Measurements from ENCODE around the gene MROH2A. TPM values are rescaled to one million over a fixed set of nuclear protein-coding genes. Genes with fewer than 3 reads are reported as not detected.

The MROH2A gene
- total RNA-seq, 1 experiment from 2014 or later: not detected

DNA sequence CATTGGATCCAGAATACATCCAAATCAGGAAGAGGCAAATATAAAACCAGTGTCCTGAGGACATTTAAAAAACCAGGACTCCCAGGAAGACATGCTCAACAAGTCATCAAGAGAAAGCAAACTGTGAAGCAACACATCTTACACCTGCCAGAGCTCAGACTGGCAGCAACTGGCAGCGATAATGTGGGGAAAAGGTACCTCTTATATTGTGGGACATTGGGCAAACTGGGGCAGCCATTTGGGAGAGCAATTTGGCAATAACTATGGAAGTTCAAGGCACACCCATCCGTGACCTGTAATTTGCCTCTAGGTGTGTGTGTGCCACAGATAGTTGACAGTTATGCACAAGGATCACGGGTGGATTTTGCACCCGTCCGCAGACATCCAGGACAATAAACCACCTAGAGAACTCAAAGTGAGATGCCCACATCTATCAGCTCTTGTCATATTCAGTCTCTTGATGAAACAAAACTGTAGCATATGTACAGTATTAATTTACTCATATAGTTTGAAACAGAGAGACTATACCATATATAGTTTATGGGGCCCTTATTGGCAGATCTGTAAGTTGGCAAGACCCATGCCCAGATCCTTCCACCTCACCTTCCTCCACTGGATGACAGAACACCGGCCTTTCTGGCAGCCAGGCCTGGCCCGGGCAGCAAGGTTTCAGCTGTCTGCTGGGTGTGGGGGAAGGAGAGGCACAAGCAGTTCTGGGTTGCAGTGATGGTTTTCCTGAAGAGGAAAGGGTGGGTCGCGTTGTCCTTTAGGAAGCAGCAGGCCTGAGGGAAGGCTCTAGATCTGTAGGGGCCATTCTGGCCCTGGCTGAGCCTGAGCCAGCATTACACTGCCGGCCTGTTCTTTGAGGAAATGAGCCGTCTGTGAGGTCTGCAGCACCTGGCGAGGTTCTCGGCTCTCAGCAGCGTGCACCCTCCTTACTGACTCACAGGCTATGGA lies 57.4 kb downstream of the MROH2A start:
- no peak for DNase-seq (ENCODE audit: low read depth)

DNA sequence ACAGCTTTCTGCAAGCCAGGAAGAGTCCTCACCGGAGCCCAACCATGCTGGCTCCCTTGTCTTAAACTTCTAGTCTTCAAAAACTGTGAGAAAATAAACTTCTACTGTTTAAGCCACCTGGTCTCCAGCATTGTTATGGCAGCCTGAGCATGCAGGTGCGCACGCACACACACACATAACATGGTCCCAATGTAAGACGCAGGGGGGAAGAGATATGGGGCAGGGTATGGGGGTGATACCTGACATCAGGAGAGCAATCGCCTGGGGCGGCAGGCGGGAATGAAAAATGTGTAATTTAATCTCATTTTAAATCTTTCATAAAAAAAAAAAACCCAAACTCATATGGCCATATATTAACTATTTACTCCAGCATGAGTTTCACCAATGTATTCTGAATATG lies 58.2 kb downstream of the MROH2A start:
- no peak for DNase-seq (ENCODE audit: low read depth)

DNA sequence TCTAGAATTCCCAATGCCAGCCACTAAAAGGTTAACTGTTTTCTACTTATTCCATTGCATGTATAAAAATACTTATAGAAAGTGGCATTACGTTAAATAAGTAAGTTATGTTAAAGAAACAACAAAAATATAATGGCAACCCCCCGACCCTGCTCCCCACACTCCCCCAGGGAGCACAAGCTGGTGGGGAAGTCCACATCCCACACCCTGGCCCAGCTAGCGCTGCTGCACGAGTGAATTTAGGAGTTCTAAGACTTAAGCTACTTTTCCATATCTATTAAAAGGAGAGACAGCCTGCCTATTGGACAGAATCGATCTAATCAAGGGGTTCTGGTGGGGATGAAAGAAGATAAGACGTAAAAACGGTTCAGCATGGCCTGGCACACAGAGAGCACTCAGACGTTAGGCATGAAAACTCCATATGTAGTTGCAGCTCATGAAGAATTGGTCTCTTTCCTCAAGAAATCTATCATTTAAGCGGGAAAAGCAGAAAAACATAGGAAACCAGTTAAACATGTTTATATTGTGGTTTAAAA lies 59.6 kb downstream of the MROH2A start:
- DNase-seq (ENCODE audit: low read depth): no peak

DNA sequence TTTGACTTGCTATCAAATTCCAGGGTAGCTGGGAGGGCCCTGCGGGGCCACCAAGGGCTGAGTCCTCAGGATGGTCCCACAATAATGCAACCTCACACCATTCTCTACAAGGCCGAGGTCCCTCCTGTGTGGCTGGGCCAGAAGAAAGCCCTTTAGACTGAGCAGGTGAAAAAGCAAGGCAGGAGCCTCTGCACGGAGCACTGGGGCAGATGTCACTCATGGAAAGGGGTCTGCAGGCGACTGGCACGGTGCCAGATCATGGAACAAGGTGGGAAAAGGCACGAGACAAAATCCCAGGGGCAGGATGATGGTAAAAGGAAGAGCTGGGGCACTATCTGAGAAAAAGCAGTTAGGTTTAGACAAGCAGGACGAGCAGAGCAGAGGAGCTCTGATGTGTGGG lies 60.1 kb downstream of the MROH2A start:
- no peak for DNase-seq (ENCODE audit: low read depth)

DNA sequence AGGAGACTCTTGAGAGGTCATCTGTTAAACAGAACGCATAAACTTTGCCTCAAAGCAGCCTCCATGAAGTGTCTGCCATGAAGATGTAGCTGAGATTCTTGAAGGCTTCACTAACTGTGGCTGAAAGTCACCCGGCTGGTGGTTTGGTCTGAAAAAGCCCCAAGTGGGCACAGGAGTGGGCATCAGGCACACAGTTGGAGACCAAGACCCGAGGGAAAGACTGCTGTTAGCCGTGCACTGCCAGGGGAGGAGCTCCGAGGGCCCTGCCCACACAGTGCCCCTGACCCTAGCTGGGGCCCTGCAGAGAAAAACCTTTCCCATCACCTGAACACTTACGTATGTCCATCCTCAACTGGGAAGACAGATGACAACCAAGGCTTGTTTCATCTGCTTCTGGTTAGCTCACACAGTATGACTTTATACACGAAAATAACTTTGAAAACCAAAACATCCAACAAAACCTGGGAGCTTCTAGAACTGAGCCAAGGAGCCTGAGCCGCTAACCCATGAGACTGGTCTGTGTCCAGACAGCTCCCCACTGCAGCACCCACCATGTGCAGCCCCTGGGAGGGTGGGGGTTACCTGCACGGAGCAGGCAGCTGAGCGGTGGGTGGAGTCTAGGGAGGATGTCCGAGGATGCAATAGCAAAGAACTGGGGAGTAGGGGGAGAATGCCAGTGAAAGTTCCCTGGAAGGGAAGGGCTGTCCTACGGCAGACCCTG lies 60.8 kb downstream of the MROH2A start:
- DNase-seq (ENCODE audit: low read depth): no peak

DNA sequence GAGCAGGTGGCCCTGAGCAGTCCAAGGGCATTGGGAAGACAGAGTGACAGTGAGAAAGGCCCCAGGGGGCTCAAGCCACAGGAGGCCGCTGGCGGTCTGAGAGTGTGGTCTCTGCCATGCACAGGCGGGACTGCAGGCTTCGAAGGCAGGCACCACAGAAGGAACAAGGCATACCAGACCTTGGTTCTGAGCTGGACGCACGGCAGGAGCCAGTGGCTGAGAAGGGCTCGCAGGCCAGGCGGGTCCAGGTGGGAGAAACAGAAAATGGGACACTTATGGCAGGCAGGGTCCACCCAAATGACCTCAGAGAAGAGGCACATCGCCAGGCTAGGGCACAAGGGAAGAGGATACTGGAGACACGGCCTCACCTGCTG lies 61.3 kb downstream of the MROH2A start:
- no peak for DNase-seq (ENCODE audit: low read depth)

DNA sequence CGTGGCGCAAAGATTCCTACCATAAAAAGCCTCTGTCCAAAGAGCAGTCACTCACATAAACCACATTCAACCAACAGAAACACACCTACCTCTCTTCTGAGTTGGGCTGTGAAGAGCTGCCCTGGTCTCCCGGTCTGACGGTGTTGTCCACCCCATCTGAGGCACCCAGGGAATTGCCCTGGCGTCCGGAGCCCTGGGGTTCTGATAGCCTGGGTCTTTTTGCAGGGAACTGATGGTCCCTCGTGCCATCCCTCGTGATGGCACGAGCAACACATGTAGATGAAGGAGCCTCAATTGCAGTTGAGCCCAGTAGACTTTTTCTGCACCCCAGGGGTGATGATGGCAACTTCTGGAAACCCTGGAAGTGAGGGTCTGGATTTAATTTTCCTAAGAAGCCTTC lies 62.4 kb downstream of the MROH2A start:
- no peak for DNase-seq (ENCODE audit: low read depth)

DNA sequence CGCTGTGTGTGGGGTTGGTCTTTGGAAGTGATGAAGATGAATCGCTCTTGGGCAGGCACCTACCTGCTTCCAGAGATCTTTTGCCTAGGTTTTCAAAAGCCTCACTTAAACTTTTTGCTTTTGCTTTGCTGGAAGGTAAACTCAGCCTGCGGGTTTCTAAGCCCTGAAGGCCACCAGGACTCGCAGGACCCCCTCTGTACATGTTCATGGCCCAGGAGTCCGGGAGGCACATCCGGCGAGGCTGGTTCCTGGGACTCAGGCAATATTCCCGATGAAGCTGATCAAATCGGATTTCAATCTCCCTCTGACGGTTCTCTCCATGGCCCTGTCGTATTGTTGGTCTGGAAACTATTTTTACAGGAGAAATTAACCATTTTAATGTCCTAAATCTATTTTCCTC lies 63.1 kb downstream of the MROH2A start:
- DNase-seq (ENCODE audit: low read depth): no peak

DNA sequence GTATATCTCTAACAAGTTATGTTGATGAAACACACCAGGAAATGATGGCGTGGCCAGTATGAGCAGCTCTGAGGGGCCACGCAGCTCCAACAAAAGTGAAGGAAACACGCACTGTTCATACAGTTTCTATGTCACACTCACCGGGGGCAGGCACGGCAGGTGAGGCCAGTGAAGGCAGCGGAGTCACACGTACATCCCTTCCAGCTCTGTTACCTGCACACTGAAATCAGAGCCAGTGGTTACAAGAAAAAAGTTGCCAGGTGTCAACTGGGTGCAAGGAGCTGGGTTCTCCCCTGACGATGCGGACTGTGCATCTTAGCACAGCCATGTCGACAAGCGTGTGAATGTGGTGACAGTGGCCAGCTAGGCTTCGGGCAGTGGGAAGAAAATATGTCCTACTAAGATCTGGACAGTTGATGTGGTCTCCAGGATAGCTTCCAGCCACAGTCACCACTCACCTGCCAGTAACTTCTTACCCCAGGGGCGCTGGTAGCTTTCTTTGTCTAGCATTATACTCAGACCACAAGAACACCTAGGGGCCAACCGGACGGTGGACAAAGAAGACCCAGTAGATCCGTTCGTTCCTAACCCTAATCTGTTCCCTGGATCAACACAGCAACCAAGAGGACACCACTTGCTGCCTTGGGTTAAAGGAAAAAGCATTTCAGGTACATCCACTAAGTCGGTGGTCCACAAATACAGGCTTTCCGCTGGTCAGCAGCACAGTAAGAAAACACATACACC lies 66.1 kb downstream of the MROH2A start:
- DNase-seq (ENCODE audit: low read depth): no peak

DNA sequence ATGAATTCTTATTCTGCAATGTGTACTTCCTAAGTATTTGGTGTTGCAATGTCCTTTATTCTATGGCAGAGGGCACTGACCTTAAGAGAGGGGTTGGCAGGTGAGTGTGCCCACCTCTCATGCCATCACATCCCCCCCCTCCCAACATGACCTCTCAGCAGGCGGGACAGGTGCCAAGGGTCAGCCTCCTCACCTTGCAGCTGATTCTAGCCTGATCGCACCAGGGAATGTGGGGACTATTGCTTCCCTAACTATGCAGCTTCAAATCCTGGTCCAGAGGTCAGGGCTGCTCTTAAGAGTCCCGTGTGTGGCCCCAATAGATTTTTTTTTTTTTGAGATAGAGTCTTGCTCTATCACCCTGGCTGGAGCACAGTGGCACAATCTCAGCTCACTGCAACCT lies 66.7 kb downstream of the MROH2A start:
- no peak for DNase-seq (ENCODE audit: low read depth)

DNA sequence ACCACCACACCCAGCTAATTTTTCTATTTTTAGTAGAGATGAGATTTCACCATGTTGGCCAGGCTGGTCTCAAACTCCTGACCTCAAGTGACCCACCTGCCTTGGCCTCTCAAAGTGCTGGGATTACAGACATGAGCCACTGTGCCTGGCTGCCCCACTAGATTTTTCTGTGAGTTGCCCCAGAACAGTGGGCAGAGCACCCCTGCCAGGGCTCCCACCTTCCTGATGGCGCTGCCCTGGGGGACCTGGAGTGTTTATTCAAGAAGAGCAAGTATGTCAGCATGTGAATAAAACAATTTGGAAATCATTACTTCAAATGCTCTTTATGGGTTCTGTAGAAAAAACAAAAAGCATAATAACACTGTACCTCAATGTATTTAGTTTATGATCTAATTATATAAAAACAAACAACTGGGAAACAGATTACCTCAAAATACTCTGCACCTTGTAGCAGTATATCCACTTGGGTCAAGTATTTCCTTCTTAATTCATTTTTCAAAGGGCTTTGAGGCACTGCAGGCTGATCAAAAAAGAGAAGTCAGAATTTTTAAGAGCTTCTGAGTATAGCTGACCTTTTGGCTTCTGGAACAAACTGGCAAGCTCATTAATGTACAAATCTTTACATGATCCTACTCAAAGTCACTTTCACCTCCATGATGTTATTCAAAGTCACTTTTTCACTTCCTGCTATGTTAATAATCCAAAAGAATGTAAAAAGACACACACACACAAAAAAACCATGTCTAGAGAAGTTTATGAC lies 67.4 kb downstream of the MROH2A start:
- DNase-seq (ENCODE audit: low read depth): no peak

DNA sequence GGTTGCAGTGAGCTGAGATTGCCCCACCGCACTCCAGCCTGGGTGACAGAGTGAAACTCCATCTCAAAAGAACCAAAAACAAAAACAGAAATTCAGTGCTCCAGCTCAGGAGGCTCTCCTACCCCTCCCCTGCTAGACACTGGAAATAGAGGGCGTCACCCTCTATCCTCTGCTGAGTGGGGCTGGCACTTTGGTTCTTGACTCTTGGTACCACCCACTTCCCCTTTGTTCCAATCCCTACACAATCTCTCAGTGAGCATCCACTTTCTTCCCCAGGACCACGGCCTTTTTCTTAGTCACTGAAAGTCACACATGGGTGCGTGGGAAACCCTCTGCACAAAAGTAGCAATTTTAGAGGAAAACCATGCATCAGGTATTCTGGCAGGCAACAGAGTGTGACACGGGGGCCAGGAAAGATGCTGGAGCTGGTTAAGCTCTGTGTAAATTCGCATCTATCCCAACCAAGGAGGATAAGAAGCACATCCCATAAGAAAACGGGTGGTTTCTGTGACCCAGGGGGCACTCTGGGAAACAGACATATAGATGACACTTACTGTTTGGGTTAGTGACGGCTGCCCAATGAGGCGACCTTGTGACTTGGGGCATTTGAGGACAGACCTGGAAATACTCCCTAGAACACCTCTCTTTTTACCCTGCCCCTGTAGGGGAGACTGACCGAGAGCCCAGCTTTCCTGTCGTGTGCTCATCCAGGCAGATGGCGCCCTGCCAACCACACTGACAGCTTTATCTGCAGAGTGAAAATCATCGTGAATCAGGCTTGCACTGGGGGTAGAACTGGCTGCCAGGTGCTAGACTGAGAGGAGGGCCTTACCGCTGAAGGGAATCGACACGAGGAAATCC lies 68.5 kb downstream of the MROH2A start:
- DNase-seq (ENCODE audit: low read depth): no peak

DNA sequence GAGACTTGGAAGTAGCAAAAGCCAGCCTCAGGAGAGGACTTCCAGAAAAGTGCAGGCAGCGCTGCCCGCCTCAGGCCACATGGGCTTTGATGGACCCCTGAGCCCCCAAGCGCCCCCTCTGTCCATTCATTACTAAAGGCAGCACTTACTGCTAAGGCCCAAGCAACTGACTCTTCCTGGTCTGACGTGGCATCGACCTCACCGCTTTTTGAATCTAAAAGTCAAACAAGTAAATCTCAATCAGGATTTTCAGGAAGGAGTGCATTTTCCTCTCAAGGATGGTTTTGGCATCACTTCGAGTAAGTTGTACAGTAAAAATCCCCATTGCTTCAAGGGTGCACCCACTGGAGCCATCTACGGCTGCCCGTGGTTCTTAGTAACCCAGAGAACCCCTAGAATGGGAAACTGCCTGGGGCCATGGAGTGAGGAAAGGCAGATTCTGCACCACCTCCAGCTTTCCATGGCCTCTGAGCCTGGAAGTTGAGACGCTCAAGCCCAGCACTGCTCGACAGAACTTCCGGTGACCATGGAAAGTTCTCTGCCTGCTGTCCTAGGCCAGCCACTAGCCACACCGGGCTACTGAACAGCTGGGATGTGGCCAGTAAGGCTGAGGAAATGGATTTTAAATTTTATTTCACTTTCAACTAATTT lies 69.2 kb downstream of the MROH2A start:
- no peak for DNase-seq (ENCODE audit: low read depth)

DNA sequence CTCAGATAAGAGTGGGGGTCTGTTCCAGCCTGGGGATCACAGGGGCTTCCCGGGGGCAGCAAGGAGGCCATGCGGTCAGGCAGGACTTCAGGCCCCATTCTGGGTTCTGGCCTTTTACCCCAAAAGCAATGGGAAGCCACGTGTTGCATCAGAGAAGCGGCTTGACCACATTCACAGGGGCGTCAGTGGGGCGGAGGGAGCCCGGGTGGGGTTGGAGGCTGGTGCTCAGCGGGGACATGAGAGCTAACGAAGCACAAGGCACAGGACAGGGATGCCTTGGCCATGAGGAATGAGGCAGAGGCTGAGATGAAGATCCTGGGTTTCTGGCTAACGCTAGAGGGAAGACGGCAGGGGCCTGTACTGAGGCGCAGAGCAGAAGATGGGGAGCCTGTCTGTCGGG lies 70.1 kb downstream of the MROH2A start:
- no peak for DNase-seq (ENCODE audit: low read depth)

DNA sequence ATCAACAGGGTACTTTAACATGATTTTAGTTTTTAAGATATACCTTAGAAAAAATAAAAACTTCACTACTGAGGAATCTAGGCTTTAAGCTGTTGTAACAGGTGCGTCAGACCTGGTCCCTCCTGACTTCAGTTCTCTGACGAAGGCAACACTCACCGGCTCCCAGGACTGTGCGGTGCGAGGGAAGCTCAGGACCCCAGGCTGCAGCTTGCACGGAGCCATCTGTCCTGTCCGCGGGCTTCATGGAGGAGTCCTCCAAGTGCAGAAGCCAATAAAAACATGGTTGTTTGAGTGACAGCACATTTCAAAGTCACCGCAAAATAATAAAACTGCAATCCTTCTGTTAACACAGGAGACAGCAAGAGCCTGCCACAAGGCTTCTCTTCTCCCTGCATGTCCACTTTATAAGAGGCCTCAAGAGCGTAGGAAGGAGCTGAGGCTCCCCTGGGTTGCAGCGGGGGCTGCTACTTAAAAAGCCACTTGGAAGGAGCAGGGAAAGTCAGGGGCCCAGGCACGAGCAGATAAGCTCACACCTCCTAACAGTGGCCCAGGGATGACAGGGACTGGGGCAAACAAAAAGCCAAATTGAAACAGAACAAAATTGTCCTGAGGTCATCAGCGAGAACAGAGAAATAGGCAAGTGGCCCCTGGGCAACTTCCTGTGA lies 71.6 kb downstream of the MROH2A start:
- no peak for DNase-seq (ENCODE audit: low read depth)

DNA sequence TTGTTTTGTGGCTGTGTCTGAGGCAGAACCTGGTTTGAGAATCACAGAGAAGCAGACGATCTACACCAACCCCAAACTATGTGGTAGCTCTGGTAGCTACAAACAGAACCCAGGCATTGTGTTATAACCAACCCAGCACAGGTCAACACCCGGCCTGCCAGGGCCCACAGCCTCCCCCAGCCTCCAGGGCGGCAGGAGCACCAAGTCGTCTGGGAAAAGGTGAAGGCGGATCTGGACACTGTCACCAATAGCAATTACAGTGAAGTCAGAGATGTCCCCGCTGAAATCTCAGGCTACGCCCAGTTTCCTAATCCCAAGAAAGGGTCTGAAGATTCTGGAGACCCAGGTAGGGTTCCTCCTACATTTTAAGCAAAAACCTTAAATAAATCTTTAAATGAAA lies 72.6 kb downstream of the MROH2A start:
- DNase-seq (ENCODE audit: low read depth): no peak

DNA sequence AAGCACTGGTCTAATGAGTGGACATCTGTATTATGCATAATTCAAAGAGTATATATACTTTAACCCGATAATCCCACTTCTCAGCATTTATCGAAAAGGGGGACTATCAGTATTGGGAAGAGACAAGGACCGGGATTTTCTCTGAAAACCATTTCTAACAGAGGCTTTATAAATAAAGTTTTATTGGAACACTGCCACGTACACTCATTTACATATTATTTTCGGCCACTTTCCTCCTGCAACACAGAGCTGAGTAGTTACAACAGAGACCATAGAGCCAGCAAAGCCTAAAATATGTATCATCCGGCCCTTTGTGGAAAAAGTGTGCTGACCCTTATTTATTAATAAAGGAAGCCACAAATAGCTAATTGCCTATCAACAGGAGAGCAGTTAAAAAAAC lies 73.0 kb downstream of the MROH2A start:
- no peak for DNase-seq (ENCODE audit: low read depth)

DNA sequence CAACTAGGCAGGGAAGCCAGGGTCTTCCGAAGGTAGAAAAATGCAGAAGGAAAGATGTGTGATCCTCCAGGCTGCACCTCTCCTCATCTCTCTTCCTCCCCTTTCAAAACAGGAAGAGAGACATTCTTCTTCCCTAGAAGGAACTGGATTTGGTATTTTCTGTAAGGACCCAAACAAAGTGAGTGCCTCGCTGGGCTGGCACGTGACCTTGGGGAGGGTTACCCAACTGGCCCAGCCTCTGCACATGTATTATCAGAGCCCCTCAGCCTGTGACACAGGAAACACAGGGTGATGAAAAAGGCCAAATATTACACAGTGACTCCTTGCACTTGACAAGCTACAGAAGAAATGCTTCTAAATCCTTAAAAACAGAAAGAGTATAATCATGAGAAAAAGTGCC lies 73.9 kb downstream of the MROH2A start:
- DNase-seq (ENCODE audit: low read depth): peak; percentile 42

DNA sequence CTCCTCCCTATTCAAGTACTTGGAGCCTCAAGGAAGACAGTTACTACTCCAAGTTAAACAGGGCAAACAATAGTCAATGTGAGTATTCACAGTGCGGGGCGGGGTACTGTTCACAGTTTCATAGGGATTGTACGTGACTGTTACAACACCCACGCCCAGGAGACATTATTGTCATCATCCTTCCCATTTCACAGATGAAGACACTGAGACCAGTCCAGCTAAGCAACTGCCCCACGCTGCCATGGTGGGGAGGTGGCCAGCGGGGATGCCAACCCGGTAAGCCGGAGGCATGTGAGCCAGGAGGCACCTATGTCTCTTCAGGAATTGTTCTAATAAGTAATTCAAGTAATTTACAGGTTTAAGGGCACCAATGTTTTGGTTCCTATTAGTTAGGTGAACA lies 75.2 kb downstream of the MROH2A start:
- no peak for DNase-seq (ENCODE audit: low read depth)

DNA sequence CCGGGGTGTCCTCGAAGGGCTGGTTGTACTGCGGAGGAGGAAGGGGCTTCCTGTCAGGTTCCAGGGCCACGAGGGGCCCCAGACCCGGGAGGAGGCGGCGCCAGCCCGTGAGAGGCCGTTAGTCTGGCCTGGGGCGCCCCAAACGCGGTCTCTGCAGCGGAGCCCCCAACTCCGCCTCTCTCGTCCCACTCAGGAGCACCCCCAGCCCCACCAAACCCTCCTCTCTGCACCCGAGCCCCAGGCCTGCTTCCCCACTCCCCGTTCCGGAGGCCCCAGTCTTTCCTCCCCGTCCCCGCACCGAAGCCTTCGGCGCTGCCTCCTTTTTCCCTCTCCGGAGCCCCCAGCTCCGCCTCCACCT lies 75.7 kb downstream of the MROH2A start:
- DNase-seq (ENCODE audit: low read depth): no peak
